Measurements from ENCODE around the gene OGDHL.

The OGDHL gene

DNA sequence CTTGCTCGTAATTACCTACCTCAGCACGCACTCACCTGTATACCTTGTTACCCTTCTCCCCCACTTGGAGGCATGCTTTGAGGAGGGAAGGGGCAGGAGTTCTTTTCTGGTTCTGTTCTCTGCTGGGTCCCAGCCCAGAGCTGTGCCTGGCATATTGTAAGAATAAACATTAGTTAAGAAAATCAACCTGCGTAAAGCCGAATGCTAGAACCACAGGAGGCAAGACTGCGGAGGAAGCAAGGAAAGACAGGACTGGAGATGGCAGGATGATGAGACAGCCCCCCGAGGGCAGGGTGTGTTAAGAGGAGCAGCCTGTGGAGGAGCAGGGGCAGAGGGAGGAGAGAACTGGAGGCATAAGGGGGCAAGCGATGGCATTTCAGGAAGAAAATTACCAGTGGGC lies 73.2 kb downstream of the OGDHL start:
- no peak for DNase-seq

DNA sequence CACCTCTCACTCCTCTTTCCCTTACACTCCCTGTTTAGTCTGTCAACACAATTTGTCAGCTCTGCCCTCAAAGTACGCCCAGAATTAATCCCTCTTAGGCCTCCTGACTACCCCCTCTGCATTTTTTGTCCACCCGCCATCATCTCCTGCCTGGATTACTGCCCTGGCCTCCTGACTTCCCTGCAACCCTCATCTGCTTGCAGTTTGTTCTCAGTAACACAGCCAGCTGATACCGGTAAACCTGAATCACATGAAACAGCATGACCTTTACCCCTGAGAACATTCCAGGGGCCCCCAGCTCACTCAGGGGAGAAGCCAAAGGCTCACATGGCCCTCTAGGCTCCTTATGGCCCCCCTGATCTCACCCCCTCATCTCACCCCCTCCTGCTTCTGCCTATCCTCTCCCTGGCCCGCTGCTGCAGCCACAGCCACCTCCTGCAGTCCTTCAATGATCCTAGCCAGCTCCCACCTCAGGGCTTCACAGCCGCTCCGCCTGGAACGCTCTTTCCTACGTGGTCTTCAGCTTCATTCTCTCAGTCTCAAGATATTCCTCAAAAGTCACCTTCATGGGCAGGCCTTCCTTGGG lies 73.8 kb downstream of the OGDHL start:
- DNase-seq, result no peak

DNA sequence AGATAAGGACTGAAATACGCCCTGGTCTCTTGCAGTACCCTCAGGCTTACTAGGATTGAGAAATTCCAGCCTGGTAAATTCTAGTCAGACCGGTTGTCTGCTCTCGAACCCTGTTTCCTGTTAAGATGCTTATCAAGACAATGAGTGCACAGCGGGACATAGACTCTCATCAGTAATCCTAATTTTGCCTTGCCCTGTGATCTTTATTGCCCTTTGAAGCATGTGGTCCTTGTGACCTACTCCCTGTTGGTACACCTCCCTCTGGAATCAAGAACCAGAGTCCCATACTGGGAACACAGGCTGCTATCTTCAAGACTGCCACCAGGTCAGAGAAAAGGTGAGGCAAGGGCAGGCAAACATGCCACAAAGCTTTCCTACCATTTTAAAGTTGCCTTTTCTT lies 75.5 kb downstream of the OGDHL start:
- no peak for DNase-seq

All from SW 1271 (cell line).